T-helper 1 cell treated with Interleukin-12 subunit alpha and Interleukin-12 subunit beta and Interleukin-4 antibody, amounts not matched to agents 30 ng/mL and 1 ng/mL, for 36 hours (primary cell): ENCODE data around the gene PRPSAP2. TPM values are rescaled to one million over a fixed set of nuclear protein-coding genes. Genes with fewer than 3 reads are reported as not detected.
"Not testable (repeated sequence)": the region's sequence is repeated elsewhere in the genome, so short reads cannot be mapped to it uniquely, and the experiment has no call there.

ENCODE experiments used
- intact Hi-C: fragments of 100-400 bp; cut with micrococcal nuclease; formaldehyde crosslinking; loops from one replicate; pipeline ENCODE4 v1.15.1; 2024
- total RNA-seq: library from RNA; stranded (reverse); gene quantifications from 2 replicates; pipeline ENCODE4 v1.2.3, GENCODE V29; 2022

Gene PRPSAP2
- total RNA-seq, 1 donor from 2014 or later = 49.2 TPM

DNA sequence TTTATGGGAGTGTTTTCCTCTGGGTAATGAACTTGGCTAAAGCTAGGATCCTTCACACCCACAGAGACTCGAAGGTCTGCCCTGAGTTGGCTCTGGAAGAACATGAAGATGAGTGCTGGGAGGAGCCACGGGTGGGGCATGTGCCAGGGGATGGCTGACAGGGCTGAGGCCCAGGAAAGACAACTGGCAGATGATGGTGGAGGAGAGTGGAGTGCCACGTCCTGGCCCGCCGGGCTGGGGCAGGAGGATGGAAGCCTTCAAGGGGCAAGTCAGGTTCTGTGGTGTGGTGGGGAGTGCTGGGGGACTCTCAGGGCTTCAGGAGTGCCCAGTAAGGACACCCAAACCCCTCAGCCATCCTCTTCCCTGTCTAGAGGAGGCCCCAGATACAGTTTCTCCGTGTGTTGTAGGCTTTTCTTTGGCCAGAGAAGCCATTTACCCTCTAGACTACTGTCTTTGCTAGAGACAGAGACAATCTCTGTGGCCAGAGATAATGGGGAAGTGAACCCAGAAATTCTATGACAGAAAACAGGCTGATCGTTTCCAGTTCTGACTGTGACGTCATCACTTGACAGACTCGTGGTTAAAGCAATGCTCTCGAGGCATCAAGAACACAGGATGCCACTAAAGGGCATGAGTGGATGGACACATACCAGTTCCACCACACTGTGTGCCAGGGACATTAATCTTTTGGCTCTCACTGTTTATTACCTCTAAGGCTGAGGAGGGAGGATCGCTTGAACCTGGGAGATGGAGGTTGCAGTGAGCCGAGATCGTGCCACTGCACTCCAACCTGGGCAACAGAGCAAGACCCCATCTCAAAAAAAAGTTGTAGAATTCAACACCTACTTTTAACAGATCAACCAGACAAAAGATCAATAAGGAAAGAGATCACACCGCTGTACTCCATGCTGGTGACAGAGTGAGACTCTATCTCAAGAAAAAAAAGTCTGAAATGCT, 75.4 kb downstream of the PRPSAP2 start:
- intact Hi-C loops = no loop called here

DNA sequence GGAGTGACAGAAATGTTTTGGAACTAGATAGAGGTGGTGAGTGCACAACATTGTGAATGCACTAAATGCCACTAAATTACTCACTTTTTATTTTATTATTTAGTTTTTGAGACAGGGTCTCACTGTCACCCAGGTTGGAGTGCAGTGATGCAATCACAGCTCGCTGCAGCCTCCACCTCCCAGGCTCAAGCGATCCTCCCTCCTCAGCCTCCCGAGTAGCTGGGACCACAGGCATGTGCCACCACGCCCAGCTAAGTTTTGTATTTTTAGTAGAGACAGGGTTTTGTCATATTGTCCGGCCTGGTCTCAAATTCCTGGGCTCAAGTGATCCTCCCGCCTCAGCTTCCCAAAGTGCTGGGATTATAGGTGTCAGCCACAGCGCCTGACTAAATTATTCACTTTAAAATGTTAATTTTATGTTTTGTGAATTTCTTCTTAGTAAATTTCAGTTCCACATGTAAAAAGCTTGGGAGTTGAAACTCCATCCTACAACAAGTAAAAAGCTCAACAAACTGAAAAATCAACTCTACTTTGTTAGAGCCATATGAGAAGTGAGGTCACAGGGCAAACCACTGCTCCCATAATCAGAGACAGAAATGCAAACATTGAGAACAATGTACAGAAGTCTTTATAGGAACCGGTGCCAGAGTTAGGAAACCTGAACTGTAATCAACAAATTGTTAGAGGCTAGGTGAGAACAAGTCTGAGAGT, 80.2 kb downstream of the PRPSAP2 start:
- intact Hi-C loops = no loop called here

DNA sequence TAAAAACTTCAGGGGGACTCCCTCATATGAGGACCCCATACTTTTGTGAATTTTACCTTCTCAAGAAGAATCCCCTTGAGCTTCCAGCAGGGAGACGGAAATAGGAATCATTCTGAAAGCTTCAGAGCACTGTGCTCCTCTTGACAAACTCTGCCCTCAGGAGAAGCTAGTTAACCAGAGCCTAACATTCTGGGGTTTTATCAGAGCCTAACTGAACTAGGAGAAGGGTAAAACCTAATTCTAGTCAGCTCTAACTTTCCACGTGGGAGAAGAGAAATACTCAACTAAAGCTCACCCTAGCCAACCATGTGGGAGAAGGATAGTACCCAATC, 80.7 kb downstream of the PRPSAP2 start:
- intact Hi-C loops = no loop called here

DNA sequence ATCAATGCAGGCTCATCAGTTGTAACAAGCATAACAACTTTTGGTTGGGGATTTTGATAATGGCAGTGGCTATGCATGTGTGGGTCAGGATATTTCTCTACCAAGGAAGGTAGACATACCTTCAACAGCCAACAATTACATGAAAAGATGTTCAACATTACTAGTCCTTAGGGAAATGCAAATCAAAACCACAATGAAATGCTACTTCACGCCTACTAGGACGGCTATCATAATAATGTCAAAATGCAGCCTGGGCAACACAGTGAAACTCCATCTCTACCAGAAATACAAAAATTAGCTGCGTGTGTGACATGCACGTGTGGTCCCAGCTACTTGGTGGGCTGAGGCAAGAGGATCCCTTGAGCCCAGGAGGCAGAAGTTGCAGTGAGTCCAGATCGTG, 86.7 kb downstream of the PRPSAP2 start:
- intact Hi-C loops = no loop called here

DNA sequence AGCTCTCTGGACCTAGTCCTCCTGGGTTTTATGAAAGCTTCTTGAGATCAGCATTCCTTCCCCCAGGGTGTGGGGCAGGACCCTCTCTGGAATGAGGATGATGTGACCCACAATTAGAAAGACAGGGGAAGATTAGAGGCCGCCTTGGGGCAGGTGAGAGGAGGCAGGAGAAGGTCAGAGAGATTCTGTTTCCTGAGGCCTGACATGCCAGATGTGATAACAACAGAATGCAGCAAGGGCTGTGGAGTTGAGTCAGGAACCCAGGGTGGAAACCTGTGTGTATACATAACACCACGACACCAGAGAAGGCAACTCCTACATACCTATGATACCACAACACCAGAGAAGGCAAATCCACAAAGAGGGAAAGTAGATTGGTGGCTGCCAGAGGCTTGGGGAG, 88.6 kb downstream of the PRPSAP2 start:
- intact Hi-C loops = no loop called here

DNA sequence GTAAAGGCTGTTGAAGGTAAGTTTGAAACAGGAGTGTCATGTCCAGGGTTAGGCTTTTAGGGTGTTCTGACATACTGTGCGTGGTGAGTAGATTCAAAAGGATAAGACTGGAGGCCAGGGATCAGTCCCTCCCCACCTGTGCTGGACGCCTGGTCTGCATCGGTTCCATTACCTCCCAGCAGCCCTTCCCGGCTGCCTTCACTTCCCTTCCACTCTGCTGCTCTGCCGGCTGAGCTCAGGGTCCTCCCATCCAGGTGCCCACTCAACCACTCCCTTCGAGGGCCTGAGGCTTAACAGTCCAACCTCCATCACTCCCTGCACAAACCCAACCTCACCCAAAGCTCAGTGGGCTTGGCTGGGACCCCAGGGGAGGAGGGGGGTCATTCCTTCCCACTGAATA, 89.9 kb downstream of the PRPSAP2 start:
- intact Hi-C loops = no loop called here

DNA sequence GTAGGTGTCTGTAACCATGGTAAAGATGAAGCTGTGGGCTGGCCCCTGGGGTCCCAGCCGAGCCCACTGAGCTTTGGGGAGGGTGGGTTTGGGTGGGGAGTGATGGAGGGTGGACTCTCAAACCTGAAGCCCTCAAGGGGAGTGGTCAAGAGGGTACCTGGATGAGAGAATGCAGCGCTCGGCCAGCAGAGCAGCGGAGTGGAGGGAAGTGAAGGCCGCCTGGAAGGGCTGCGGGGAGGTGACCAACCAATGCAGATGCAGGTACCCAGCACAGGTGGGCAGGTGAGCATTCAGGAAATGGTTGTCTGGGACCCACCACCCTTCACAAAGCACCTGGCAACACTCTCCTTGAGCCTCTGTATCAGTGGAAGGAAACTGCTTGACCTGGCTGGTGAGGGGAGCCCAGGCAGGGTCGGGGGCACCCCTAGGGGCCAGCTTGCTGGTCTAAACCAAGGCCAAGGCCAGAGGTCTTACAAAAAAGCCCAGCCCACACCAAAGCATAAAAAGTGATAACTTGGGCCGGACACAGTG, 90.6 kb downstream of the PRPSAP2 start:
- intact Hi-C loops = no loop called here

DNA sequence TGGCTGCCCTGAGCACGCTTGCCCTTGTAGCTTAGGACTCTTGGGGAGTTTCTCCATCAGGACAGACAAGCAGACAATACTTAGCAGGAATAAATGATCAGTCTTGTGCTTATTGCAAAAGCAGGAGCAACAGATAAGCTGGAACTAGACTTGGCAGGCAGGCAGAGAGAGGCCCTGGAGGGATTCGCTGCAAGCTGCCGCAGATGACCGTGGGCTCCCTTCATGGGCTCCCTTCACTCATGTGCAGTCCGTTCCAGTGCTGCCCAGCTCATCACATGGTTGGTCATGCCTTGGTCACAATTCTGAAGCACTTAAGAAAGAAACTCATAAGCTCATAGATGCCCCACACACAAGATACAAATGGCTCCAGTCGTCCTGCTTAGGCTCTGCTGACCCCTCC, 91.6 kb downstream of the PRPSAP2 start:
- intact Hi-C loops = no loop called here

DNA sequence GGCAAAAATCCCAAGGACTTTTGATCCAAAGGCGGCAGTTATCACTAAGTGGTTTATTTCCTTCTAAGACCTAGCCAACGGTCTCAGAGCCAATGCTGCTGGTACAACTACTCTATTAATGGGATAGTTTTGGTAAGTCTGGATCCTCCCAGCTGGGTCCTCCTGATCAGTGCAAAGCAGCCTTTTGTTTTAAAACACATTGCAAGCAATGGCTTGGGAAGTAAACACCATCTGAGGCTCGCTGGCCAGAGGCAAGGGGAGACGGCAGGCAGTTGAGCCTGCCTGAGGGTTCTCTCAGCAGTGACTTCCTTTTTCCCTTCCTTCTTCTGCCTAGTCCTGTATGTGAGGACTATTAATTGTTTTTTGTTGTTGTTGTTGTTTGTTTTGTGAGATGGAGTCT, 92.4 kb downstream of the PRPSAP2 start:
- intact Hi-C loops = no loop called here

DNA sequence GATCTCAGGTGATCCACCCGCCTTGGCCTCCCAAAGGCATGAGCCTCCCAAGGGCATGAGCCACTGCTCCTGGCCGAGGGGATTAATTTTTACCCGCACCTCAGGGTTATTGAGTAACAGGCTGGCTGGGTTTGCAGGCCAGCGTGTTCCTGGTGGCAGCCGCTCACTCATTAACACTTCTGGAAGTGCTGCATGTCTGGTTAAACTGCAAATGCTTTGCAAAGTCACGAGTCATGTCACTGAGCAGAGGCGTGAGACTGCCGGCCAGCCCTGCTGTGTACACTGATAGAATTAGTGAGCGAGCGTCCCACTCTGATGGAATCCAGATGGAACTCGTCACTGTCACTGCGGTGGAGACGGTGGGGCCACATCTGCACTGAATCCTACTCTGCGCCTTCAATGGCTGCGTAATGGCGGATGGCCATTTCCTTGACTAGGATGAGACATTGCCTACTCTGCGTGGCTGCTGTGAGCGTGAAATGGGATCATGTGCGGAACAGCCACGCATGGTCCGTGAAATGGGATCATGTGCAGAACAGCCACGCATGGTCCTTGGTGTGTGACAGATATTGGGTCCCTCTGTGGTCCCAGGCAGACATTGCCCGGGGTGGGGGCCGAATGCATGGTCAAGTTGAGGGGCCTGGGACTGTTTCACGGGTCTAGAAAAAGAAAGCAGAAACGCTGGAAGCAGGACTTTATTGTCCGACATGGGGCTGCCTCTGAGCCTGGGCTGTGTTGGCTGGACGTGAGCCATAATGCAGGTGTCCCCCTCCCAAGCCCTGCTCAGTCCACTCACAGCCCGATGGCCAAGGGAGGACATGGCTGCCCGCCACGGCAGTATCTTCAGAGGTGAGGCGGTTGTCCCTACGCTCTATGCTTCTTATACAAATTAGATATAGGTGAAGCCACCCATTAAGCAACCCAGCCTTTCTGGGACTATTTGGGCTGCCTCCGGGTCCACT, 93.3 kb downstream of the PRPSAP2 start:
- intact Hi-C loops = no loop called here

DNA sequence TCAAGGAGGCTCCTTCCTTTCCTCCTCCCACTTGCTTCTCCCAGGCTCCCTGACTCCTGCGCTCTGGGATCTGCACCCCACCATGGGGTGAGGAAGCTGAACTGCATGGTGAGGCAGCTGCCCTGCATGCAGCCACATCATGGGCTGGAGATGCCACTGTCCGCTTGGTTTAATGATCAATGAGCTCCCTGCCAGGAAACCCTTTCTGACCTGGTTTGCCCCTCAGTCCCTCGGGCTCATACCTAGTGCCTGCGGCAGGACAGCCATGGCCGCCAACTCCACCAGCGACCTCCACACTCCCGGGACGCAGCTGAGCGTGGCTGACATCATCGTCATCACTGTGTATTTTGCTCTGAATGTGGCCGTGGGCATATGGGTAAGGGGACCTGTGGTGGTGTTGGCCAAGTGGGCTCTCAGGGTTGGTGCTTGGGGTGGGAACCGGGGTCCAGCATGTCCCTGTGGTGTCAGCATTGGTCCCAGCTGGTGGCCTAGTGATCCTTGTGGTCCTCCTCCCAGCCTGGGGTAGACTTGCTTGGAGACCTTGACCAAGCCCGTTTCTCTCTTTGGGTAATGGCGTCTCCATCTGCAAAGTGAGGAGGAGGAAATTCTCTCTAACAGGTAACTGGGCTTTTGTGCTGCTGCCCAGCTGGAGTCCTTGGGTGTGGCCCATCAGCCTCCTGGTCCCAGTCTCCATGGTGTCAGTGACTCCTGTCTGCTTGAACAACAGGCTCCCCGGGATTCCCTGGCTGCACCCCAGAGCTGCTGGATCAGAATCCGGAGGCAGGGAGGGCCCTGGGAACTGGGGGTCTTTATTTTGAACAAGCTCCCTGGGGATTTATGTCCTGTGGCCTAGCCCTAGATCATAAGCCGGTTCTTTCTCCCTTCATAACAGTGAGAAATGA, 94.3 kb downstream of the PRPSAP2 start, which contains the start of gene SLC5A10:
SLC5A10 (plus strand) TSS at position 225 of the 902 bp plus-strand sequence; CDS start at position 266, 41 bp downstream.
- intact Hi-C loops = no loop called here

DNA sequence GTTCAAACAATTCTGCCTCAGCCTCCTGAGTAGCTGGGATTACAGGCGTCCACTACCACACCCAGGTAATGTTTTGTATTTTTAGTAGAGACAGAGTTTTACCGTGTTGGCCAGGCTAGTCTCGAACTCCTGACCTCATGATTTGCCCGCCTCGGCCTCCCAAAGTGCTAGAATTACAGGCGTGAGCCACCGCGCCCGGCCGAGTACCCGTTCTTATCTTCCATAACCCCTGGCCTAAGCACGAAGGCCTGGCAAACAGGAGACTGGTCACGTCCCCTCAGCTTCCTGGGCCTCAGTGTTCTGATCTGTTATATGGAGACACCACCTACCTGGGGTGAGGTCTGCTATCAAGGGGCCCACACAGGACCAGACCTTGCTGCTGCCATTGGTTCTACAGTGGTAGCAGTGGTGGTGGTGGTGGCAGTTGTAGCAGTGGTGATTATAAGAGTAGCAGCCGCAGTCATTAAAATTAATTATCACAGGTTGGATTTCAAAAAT, 95.3 kb downstream of the PRPSAP2 start:
- intact Hi-C loops = no loop called here

DNA sequence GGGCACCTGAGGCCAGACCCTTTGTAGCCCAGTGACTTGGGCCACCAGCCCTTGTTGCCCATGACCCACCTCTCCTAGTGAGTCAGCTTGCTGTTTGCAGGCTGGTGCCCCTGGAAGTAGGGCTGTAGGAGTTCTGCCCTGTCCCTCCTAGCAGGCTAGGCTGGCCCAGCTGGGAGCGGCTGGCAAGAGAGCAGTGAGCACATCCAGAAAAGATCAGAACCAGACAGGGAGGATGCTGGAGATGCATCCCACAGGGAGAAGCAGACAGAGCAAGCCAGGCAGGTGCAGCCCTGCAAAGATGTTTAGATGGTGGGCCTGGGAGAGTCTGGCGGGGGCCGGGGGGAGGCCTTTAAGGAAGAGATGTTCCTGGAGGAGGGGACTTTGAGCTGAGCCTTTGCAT, 96.4 kb downstream of the PRPSAP2 start:
- intact Hi-C loops = no loop called here

DNA sequence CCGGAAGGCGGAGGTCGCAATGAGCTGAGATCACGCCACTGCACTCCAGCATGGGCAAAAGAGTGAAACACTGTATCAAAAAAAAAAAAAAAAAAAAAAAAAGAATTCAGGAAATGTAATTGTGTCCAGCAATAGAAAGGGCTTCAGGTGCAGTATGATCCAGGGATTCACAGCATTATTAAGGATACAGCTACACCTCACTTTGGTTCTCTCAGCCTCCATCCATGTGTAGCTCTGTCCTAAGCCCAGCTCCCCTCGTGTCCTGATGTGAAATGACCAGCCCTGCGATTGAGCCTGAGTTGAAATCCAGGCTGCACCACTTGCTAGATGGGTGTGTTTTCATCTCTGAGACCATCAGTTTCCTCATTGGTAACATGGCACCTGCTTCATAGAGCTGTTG, 97.1 kb downstream of the PRPSAP2 start:
- intact Hi-C loops = loop anchor here (1.0 kb wide), 2 partner anchors 33 to 54 kb away; no protein-coding TSS in a partner anchor

DNA sequence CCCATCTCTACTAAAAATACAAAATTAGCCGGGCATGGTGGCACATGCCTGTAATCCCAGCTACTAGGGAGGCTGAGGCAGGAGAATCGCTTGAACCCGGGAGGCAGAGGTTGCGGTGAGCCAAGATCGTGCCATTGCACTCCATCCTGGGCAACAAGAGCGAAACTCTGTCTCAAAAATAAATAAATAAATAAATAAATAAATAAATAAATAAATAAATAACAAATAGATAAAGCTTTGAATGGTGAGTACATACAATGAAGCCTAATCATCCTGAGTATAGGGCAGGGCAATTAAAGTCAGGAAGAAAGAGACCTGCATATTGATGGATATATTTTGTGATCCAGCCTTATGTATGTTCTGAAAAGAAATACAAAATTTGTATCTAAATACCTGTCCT, 98.1 kb downstream of the PRPSAP2 start:
- intact Hi-C loops = not testable (repeated sequence)

DNA sequence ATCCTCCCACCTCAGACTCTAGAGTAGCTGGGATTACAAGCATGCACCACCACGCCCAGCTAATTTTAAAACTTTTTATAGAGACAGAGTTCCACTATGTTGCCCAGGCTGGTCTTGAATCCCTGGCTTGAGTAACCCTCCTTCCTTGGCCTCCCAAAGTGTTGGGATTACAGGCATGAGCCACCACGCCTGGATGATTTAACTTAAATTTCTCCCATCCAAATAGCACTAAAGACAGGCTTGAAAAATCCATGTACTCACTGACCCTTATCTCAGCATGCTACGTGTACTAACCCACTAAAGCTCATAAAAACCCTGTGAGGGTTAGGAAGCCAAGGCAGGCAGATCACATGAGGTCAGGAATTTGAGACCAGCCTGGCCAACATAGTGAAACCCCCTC, 98.7 kb downstream of the PRPSAP2 start:
- intact Hi-C loops = no loop called here

DNA sequence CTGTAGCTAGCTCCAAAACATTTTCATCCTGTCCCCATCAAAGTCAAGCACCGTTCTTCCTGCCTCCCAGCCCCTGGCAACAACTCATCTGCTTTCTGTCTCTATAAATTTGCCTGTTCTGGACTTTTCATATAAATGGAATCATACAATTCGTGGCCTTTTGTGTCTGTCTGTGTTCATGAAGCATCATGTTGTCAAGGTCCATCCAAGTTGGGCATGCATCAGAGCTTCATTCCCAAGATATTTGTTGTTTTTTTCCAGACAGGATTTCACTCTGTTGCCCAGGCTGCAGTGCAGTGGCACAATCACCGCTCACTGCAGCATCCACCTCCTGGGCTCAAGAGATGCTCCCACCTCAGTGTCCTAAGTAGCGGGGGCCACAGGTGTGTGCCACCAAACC, 99.9 kb downstream of the PRPSAP2 start:
- intact Hi-C loops = no loop called here

DNA sequence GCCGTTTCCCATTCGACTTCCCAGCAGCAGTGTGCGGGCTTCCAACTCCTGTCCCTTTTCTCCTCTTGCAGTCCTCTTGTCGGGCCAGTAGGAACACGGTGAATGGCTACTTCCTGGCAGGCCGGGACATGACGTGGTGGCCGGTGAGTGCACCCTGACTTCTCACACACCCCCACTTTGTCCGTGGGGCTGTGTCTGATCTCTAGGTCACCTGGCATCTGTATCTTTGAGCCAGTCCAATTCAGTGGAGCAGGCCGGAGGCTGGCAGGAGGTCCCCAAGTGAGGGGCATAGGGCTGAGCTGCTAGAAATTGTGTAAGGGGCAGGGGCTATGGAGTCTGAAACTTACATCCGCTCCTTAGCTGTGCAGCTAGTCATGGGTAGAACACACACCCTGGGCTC, 100.7 kb downstream of the PRPSAP2 start:
- intact Hi-C loops = no loop called here

DNA sequence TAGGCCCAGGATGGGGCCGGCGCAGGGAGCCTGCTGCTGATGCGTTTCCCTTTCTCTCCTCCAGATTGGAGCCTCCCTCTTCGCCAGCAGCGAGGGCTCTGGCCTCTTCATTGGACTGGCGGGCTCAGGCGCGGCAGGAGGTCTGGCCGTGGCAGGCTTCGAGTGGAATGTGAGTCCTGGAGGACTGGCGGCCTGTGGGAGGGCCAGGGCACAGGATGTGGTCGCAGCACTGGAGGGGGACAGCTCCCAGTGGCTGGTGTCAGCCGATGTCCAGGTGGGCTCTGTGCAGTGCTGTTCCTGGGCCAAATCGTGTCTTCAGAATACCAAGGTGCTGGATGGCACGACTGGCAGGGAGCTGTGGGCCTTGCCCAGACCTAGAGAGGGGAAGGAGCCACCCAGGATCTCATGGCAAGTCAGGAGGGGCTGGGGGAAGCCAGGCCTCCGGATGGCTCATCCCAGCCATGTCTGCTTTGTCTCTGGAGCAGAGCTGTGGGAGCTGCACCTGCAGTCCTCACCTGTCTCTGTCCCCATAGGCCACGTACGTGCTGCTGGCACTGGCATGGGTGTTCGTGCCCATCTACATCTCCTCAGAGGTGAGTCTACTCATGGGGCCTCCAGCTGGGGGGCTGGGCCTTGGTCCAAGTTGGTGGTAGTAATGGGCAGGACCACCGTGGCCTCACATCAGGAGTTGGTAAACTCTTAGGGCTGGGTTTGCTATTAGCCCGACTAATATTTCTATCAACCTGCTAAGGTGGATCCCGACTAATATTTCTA, 101.3 kb downstream of the PRPSAP2 start:
- intact Hi-C loops = no loop called here
